LNCAP (cell line): ENCODE results near the gene MRPL46.

Source experiments
- CTCF ChIP-seq: fragments of 450-650 bp; IDR thresholded peaks from 2 replicates; pipeline ENCODE4 v1.5.1; 2017; ENCODE audit warnings: mild to moderate bottlenecking

The MRPL46 gene

DNA sequence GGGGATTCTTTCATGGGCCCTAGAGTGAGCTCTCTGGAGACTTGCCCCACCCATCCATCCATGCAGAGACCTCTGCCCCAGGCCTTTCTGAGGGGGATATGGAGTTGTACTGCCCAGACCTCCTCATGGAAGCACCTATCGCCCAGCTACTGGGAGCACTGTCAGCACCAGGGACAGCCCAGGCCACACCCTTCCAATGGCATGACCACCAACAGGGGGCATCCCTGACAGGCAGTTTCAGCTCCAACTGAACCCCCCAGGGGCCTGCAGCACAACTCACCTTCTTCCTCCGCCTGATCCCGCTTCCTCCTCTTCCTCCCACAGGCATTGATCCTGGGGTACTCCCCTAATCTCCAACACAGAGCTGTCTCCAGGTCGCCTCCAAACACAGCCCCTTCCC is 22.1 kb upstream of the MRPL46 start:
- TF ChIP-seq CTCF, result no peak

DNA sequence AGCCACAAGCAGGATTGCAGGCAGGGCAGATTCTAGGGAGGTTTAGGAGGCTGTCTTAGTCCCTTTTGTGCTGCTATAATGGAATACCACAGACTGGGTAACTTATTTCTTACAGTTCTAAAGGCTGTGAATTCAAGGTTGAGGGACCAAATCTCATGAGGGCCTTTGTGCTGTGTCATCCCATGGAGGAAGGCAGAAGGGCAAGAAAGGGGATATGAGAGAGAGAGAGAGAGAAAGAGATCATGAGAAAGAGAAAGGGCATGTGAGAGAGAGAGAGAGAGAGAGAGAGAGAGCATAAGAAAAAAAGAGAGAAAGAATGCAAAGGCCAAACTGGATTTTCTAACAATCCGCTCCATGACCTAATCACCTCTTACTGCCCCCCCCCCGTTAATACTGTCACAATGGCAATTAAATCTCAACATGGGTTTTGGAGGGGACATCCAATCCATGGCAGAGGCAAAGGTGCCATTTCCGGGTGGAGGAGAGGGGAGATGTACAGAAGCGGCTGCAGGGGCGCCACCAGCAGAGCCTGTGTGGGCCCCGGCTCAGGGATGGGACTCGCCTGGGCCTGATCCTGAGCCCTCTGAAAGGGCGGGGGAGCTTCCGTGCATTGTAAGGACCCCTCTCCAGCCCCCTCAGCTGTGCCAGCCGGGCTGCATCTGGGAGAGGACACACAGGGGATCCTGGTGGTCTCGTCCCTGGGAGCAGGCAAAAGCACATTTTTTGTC is 20.8 kb upstream of the MRPL46 start:
- no peak for TF ChIP-seq CTCF

- no peak for TF ChIP-seq CTCF
Observed at GRCh38 chr15:88487178-88487795, 20.1 kb upstream of the MRPL46 start.

DNA sequence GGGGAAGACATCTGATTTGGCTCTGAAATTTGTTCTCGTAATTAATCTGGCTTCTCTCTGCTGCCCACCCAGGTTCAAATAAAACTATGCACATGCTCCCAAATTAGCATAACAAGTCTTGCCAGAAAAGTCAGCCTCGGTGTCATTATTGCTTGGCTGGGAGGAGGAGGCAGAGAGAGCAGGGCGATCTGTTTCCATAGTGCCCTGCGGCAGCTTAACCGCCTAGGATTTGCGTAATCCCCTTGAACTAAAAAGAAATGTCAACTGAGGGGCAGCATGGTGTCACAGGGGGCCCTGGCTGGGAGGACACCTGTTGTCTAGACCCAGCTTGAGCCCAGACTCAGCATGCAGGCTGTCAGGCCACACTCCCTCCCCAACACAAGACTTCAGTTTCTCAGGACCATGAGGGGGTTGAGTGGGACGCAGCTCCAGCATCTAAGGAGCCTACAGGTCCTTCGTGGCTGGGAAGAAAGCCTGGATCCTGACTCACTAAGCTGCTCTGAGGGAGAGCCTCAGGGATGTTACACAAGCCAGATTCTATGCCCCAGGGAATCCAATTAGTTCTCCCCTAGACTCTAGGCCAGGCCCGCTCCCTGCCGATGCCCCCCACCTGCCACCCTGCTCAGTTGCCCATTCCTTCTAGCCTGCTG is 17.6 kb upstream of the MRPL46 start:
- TF ChIP-seq CTCF, result no peak

GRCh38 chr15:88482263-88482662 is 15.1 kb upstream of the MRPL46 start:
- no peak for TF ChIP-seq CTCF

GRCh38 chr15:88480981-88481380 is 13.8 kb upstream of the MRPL46 start:
- no peak for TF ChIP-seq CTCF

- TF ChIP-seq CTCF, result no peak
Observed at GRCh38 chr15:88479169-88479568, 12.0 kb upstream of the MRPL46 start.
